Measurements from ENCODE around the gene PIK3AP1. TPM values are rescaled to one million over a fixed set of nuclear protein-coding genes. Genes with fewer than 3 reads are reported as not detected.

Gene PIK3AP1
- total and polyA plus RNA-seq, 7 experiments from 2014 or later, result 0.46 to 68.1 (median 2.9) TPM

GRCh38 chr10:96687317-96688012, 32.8 kb downstream of the PIK3AP1 start:
- no peak overlapping the region for H3K4me3 ChIP-seq (ENCODE audit: low read length)
- no peaks in the 10 kb centered on the region for H3K4me1 ChIP-seq (ENCODE audit: control insufficient read depth in 2 of 2, insufficient read depth in 2 of 2, low read length in 2 of 2)
- H3K4me1 Mint-ChIP-seq, result peaks cover 4 to 17% (median 5%) of the 10 kb centered on the region in 7 donors
- no peaks in the 10 kb centered on the region for H3K9me3 ChIP-seq (ENCODE audit: control insufficient read depth in 2 of 3, low read length in 3 of 3)
- CTCF ChIA-PET, result no interaction called here
- DNase-seq (no peak), ATAC-seq (peak; percentile 32)
- peaks cover 0 to 4% (median 0%) of the 10 kb centered on the region in 11 donors for H3K9me3 Mint-ChIP-seq
- POLR2A ChIA-PET, result no interaction called here
- intact Hi-C loops (cut with micrococcal nuclease), result no loop called here
- H3K36me3 ChIP-seq (ENCODE audit: control insufficient read depth in 2 of 3, insufficient read depth in 3 of 3, low read length in 3 of 3), result no peaks in the 10 kb centered on the region
- H3K27ac ChIP-seq (ENCODE audit: low read depth, low read length), result no peak overlapping the region
- H3K36me3 Mint-ChIP-seq, result peaks cover 0 to 6% (median 0%) of the 10 kb centered on the region in 5 donors
- no peak overlapping the region for H3K4me3 Mint-ChIP-seq
- no peaks in the 10 kb centered on the region for H3K27me3 ChIP-seq (ENCODE audit: control insufficient read depth in 2 of 2, insufficient read depth in 2 of 2, low read length in 2 of 2)
- no peaks in the 10 kb centered on the region for H3K27me3 Mint-ChIP-seq
- H3K27ac Mint-ChIP-seq, result no peak overlapping the region

- Histone ChIP-seq H3K9me3 (ENCODE audit: control insufficient read depth in 2 of 3, low read length in 3 of 3) (no peaks in the 10 kb centered on the region), H3K27ac (ENCODE audit: low read depth, low read length) (no peak overlapping the region), H3K4me1 (ENCODE audit: control insufficient read depth in 2 of 2, insufficient read depth in 2 of 2, low read length in 2 of 2) (no peaks in the 10 kb centered on the region)
Observed at GRCh38 chr10:96686514-96686913, 33.8 kb downstream of the PIK3AP1 start.

GRCh38 chr10:96685306-96685705, 35.0 kb downstream of the PIK3AP1 start:
- no peak overlapping the region for H3K4me3 Mint-ChIP-seq
- ATAC-seq (no peak), DNase-seq (no peak)
- H3K27me3 Mint-ChIP-seq, result peaks cover 0 to 5% (median 0%) of the 10 kb centered on the region in 5 donors
- peaks cover 0 to 7% (median 0%) of the 10 kb centered on the region in 11 donors for H3K9me3 Mint-ChIP-seq
- H3K27me3 ChIP-seq (ENCODE audit: control insufficient read depth in 2 of 2, insufficient read depth in 2 of 2, low read length in 2 of 2), result no peaks in the 10 kb centered on the region
- H3K27ac ChIP-seq (ENCODE audit: low read depth, low read length), result no peak overlapping the region
- no peaks in the 10 kb centered on the region for H3K36me3 ChIP-seq (ENCODE audit: control insufficient read depth in 2 of 3, insufficient read depth in 3 of 3, low read length in 3 of 3)
- H3K4me3 ChIP-seq (ENCODE audit: low read length), result no peak overlapping the region
- ChIA-PET POLR2A (no interaction called here), CTCF (no interaction called here)
- no peaks in the 10 kb centered on the region for H3K9me3 ChIP-seq (ENCODE audit: control insufficient read depth in 2 of 3, low read length in 3 of 3)
- H3K27ac Mint-ChIP-seq, result no peak overlapping the region
- H3K4me1 ChIP-seq (ENCODE audit: control insufficient read depth in 2 of 2, insufficient read depth in 2 of 2, low read length in 2 of 2), result no peaks in the 10 kb centered on the region
- intact Hi-C loops (cut with micrococcal nuclease), result no loop called here
- peaks cover 2 to 17% (median 5%) of the 10 kb centered on the region in 7 donors for H3K4me1 Mint-ChIP-seq
- H3K36me3 Mint-ChIP-seq, result peaks cover 0 to 15% (median 0%) of the 10 kb centered on the region in 5 donors

More at GRCh38 chr10:96686514-96686913, 33.8 kb downstream of the PIK3AP1 start:
- intact Hi-C loops (cut with micrococcal nuclease), result no loop called here
- Mint-ChIP-seq H3K36me3 (peaks cover 0 to 6% (median 0%) of the 10 kb centered on the region in 5 donors), H3K27ac (no peak overlapping the region), H3K9me3 (peaks cover 0 to 4% (median 0%) of the 10 kb centered on the region in 11 donors), H3K27me3 (no peaks in the 10 kb centered on the region), H3K4me1 (peaks cover 4 to 17% (median 5%) of the 10 kb centered on the region in 7 donors), H3K4me3 (no peak overlapping the region)
- ChIA-PET POLR2A (no interaction called here), CTCF (no interaction called here)
- Histone ChIP-seq H3K27me3 (ENCODE audit: control insufficient read depth in 2 of 2, insufficient read depth in 2 of 2, low read length in 2 of 2) (no peaks in the 10 kb centered on the region), H3K36me3 (ENCODE audit: control insufficient read depth in 2 of 3, insufficient read depth in 3 of 3, low read length in 3 of 3) (no peaks in the 10 kb centered on the region), H3K4me3 (ENCODE audit: low read length) (no peak overlapping the region)
- ATAC-seq, result no peak
- no peak for DNase-seq

- Mint-ChIP-seq H3K36me3 (peaks cover 0 to 13% (median 0%) of the 10 kb centered on the region in 5 donors), H3K9me3 (peaks cover 0 to 8% (median 0%) of the 10 kb centered on the region in 11 donors), H3K27me3 (peaks cover 0 to 5% (median 0%) of the 10 kb centered on the region in 5 donors), H3K4me3 (no peak overlapping the region), H3K27ac (no peak overlapping the region), H3K4me1 (peaks cover 2 to 17% (median 5%) of the 10 kb centered on the region in 7 donors)
- ATAC-seq (no peak), DNase-seq (no peak)
- POLR2A ChIA-PET, result no interaction called here
- Histone ChIP-seq H3K27me3 (ENCODE audit: control insufficient read depth in 2 of 2, insufficient read depth in 2 of 2, low read length in 2 of 2) (no peaks in the 10 kb centered on the region), H3K4me3 (ENCODE audit: low read length) (no peak overlapping the region), H3K4me1 (ENCODE audit: control insufficient read depth in 2 of 2, insufficient read depth in 2 of 2, low read length in 2 of 2) (no peaks in the 10 kb centered on the region), H3K36me3 (ENCODE audit: control insufficient read depth in 2 of 3, insufficient read depth in 3 of 3, low read length in 3 of 3) (no peaks in the 10 kb centered on the region), H3K9me3 (ENCODE audit: control insufficient read depth in 2 of 3, low read length in 3 of 3) (no peaks in the 10 kb centered on the region), H3K27ac (ENCODE audit: low read depth, low read length) (no peak overlapping the region)
- intact Hi-C loops (cut with micrococcal nuclease), result no loop called here
- CTCF ChIA-PET, result no interaction called here
Observed at GRCh38 chr10:96684826-96685225, 35.5 kb downstream of the PIK3AP1 start.

- no peak overlapping the region for H3K4me3 Mint-ChIP-seq
Observed at GRCh38 chr10:96683710-96684109, 36.6 kb downstream of the PIK3AP1 start.

GRCh38 chr10:96683065-96683464, 37.2 kb downstream of the PIK3AP1 start:
- Mint-ChIP-seq H3K27me3 (peaks cover 0 to 5% (median 0%) of the 10 kb centered on the region in 5 donors), H3K9me3 (peaks cover 0 to 8% (median 0%) of the 10 kb centered on the region in 11 donors), H3K4me3 (no peak overlapping the region), H3K4me1 (peaks cover 2 to 13% (median 5%) of the 10 kb centered on the region in 7 donors), H3K27ac (no peak overlapping the region), H3K36me3 (peaks cover 0 to 9% (median 0%) of the 10 kb centered on the region in 5 donors)
- Histone ChIP-seq H3K4me3 (ENCODE audit: low read length) (no peak overlapping the region), H3K36me3 (ENCODE audit: control insufficient read depth in 2 of 3, insufficient read depth in 3 of 3, low read length in 3 of 3) (no peaks in the 10 kb centered on the region), H3K9me3 (ENCODE audit: control insufficient read depth in 2 of 3, low read length in 3 of 3) (no peaks in the 10 kb centered on the region), H3K4me1 (ENCODE audit: control insufficient read depth in 2 of 2, insufficient read depth in 2 of 2, low read length in 2 of 2) (no peaks in the 10 kb centered on the region), H3K27ac (ENCODE audit: low read depth, low read length) (no peak overlapping the region), H3K27me3 (ENCODE audit: control insufficient read depth in 2 of 2, insufficient read depth in 2 of 2, low read length in 2 of 2) (no peaks in the 10 kb centered on the region)
- CTCF ChIA-PET, result no interaction called here
- no peak for ATAC-seq
- intact Hi-C loops (cut with micrococcal nuclease), result no loop called here
- POLR2A ChIA-PET, result no interaction called here
- DNase-seq, result no peak

More at GRCh38 chr10:96683710-96684109, 36.6 kb downstream of the PIK3AP1 start:
- no peak for DNase-seq
- no peaks in the 10 kb centered on the region for H3K36me3 ChIP-seq (ENCODE audit: control insufficient read depth in 2 of 3, insufficient read depth in 3 of 3, low read length in 3 of 3)
- H3K9me3 Mint-ChIP-seq, result peaks cover 0 to 8% (median 0%) of the 10 kb centered on the region in 11 donors
- no peak for ATAC-seq
- H3K27me3 Mint-ChIP-seq, result peaks cover 0 to 5% (median 0%) of the 10 kb centered on the region in 5 donors
- no peak overlapping the region for H3K27ac Mint-ChIP-seq
- H3K36me3 Mint-ChIP-seq, result peaks cover 0 to 9% (median 0%) of the 10 kb centered on the region in 5 donors
- ChIA-PET POLR2A (no interaction called here), CTCF (no interaction called here)
- no peaks in the 10 kb centered on the region for H3K9me3 ChIP-seq (ENCODE audit: control insufficient read depth in 2 of 3, low read length in 3 of 3)
- intact Hi-C loops (cut with micrococcal nuclease), result no loop called here
- no peaks in the 10 kb centered on the region for H3K27me3 ChIP-seq (ENCODE audit: control insufficient read depth in 2 of 2, insufficient read depth in 2 of 2, low read length in 2 of 2)
- H3K4me3 ChIP-seq (ENCODE audit: low read length), result no peak overlapping the region
- H3K27ac ChIP-seq (ENCODE audit: low read depth, low read length), result no peak overlapping the region
- peaks cover 2 to 13% (median 5%) of the 10 kb centered on the region in 7 donors for H3K4me1 Mint-ChIP-seq
- no peaks in the 10 kb centered on the region for H3K4me1 ChIP-seq (ENCODE audit: control insufficient read depth in 2 of 2, insufficient read depth in 2 of 2, low read length in 2 of 2)

GRCh38 chr10:96681524-96681923, 38.8 kb downstream of the PIK3AP1 start:
- Histone ChIP-seq H3K9me3 (ENCODE audit: control insufficient read depth in 2 of 3, low read length in 3 of 3) (no peaks in the 10 kb centered on the region), H3K4me1 (ENCODE audit: control insufficient read depth in 2 of 2, insufficient read depth in 2 of 2, low read length in 2 of 2) (no peaks in the 10 kb centered on the region), H3K36me3 (ENCODE audit: control insufficient read depth in 2 of 3, insufficient read depth in 3 of 3, low read length in 3 of 3) (no peaks in the 10 kb centered on the region), H3K27me3 (ENCODE audit: control insufficient read depth in 2 of 2, insufficient read depth in 2 of 2, low read length in 2 of 2) (no peaks in the 10 kb centered on the region), H3K27ac (ENCODE audit: low read depth, low read length) (no peak overlapping the region), H3K4me3 (ENCODE audit: low read length) (no peak overlapping the region)
- H3K4me3 Mint-ChIP-seq, result no peak overlapping the region
- peaks cover 0 to 5% (median 0%) of the 10 kb centered on the region in 5 donors for H3K27me3 Mint-ChIP-seq
- peaks cover 0 to 9% (median 0%) of the 10 kb centered on the region in 5 donors for H3K36me3 Mint-ChIP-seq
- H3K9me3 Mint-ChIP-seq, result peaks cover 0 to 8% (median 0%) of the 10 kb centered on the region in 11 donors
- DNase-seq (no peak), ATAC-seq (no peak)
- peaks cover 0 to 14% (median 0%) of the 10 kb centered on the region in 7 donors for H3K4me1 Mint-ChIP-seq
- POLR2A ChIA-PET, result no interaction called here
- intact Hi-C loops (cut with micrococcal nuclease), result no loop called here
- no peak overlapping the region for H3K27ac Mint-ChIP-seq
- CTCF ChIA-PET, result no interaction called here
